NCI-H1694 (cell line): ENCODE measurements around the gene GNG14.
A peak's percentile ranks its signal among the peaks of the same experiment; 100 is the strongest.
"Not testable (repeated sequence)": the region's sequence is repeated elsewhere in the genome, so short reads cannot be mapped to it uniquely, and the experiment has no call there.

Experiments
- DNase-seq: peaks from one replicate; lab custom pipeline; 2025; lab: John Stamatoyannopoulos, UW

Gene GNG14

DNA sequence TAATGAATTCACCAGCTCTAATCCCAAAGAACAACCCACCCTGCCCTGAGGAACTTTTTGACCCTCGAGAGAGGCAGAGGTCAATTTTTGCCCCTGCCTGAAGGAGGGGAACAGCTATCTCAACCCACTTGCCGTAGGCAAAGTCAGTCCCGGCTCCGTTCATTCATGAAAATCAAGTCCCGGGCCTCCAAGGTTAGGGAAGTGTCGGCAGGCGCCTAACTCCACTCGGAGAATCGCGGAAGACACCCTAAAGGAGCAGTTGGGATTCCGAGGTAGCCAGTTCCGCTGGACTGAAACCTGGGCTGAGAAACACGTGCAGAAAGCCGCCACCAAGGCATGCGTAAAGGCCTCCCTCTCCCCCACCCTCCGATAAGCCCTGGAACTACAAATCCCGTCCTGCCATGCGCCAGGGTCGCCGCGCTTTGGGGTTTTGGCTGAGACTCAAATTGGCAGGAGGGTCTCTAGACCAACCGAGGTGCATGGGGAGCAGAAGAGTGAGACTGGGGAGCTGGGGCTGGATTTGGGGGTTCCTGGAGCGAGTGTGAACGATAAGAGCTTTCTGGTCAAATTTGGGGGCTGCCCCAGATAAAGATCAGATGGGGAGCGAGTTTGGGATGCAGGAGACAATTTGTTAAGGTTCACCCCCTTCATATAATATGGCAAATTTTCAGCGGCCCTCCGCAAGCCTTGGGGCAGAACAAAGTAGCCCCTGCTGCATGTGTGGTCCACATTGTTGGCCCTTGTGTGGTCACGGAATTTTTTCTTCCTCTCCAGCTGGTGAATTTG, 36.0 kb downstream of the GNG14 start, which contains the start of gene TNPO2:
Gene TNPO2, minus strand, starts transcription at position 292 of the 786 bp plus-strand sequence. CDS start 2,955 bp downstream, outside the sequence.
- peak; percentile 53 for DNase-seq

DNA sequence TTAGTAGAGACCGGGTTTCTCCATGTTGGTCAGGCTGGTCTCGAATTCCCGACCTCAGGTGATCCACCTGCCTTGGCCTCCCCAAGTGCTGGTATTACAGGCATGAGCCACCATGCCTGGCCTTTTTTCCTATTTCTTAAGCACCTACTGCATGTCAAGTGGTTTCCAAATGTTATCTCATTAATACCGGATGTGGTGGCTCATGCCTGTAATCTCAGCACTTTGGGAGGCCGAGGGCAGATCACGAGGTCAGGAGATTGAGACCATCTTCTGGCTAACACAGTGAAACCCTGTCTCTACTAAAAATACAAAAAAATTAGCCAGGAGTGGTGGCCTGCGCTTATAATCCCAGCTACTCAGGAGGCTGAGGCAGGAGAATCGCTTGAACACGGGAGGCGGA, 37.8 kb downstream of the GNG14 start:
- DNase-seq: not testable (repeated sequence)

DNA sequence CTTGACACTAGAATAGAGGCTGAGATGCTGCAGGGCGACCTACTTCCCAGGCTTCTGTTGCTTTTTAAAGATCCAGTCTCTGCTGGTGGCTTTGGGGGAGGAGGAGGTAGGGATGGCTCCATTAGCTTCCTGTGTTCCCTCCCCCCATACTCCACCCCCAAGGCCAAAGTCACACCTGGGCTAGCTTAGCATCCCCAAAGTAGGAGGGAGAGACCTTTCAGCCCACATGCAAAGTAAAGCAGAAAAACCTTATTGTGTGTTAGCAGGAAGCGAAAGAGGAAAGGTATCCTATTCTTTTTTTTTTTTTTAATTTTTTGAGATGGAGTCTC, 39.2 kb downstream of the GNG14 start:
- no peak for DNase-seq

DNA sequence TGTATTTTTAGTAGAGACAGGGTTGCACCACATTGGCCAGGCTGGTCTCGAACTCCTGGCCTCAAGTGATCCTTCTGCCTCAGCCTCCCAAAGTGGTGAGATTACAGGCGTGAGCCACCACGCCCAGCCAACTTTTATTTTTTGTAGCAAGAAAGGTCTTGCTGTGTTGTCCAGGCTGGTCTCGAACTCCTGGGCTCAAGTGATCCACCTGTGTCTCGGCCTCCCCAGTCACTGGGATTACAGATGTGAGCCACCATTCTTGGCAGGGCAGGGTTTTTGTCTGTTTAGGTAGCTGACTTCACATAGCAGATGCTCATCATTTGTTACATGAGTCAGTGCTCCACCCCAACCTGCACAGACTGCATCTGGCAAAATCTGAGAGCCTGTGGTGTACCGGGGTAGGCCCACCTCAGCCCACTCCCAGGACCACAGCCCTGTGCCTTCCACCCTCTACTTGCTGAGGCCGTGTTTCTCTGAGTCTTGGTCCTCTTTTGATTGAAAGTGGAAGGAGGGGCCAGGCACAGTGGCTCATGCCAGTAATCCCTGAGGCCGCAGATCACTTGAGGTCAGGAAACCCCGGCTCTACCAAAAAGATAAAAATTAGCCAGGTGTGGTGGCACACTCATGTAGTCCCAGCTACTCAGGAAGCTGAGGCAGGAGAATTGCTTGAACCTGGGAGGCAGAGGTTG, 40.1 kb downstream of the GNG14 start:
- DNase-seq: no peak

DNA sequence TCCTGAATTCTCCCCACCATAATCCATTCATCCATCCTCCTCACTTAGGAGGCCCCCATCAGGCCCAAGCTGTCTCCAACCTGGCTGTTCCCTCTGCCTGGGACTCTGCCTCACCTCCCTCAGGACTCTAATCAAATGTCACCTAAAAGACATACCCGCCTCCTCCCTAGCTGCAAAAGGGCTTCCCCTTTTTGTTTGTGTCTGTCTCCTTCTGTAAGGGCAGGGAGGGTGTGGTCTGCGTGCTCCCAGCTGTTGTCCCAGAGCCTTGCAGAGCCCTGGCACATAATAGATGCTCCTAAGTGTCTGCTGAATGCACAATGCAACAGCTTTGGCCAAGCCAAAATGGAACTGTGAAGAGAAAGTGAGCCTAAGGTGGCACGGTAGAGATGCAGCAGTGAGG, 42.3 kb downstream of the GNG14 start:
- no peak for DNase-seq

DNA sequence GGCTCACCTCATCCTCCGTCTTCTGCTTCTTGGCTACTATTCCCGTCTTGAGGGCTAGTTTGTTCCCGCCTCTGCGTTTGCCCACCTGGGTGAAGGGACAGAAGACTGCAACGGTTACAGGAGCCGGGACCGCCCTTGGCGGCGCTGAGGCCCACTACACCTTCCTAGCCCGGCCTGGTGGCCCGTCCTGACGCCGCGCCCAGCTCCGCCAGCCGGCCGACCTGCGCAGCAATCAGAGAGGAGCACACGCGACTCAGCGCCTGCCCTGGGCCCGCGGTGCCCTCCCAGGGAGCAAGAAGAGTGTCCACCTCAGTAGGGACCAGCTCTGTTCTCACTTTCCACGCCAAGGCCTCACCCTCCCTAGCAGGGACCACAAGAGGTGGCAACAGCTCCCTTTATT, 43.5 kb downstream of the GNG14 start:
- no peak for DNase-seq

DNA sequence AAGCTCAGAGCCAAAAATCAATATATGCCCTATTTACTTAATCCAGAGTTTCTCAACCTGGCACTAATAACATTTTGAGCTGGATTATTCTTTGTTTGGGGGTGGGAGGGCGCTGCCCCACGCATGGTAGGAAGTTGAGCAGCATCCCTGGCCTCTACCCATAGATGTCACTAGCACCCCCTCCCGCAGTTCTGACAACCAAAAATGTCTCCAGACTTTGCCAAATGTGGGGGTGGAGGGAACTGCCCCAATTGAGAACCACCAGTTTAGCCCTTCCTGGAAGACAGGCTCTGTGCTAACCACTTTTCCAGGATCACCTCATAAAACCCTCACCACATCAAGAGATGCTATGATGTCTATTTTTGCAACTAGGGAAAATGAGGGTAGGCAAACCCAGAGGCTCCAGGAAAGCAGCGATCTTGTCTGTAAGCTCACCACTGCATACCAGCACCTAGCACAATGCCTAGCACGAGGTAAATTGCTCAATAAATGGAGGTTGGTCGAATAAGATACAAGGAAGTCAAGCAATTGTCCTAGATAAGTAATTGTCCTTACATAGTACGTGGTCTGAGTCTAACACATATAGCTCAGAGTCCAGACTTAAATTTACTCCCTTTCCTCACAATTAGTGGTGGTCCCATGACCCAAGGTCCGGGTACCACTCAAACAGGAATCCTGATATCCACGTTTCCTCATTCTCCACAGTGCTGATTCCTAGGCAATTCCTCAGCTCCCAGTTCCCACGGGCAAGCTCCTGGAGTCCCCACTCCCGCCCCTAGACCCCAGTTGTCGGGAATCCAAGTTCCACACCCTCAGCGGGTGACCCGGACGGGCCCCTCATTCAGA, 45.8 kb downstream of the GNG14 start:
- peak; percentile 10 for DNase-seq

DNA sequence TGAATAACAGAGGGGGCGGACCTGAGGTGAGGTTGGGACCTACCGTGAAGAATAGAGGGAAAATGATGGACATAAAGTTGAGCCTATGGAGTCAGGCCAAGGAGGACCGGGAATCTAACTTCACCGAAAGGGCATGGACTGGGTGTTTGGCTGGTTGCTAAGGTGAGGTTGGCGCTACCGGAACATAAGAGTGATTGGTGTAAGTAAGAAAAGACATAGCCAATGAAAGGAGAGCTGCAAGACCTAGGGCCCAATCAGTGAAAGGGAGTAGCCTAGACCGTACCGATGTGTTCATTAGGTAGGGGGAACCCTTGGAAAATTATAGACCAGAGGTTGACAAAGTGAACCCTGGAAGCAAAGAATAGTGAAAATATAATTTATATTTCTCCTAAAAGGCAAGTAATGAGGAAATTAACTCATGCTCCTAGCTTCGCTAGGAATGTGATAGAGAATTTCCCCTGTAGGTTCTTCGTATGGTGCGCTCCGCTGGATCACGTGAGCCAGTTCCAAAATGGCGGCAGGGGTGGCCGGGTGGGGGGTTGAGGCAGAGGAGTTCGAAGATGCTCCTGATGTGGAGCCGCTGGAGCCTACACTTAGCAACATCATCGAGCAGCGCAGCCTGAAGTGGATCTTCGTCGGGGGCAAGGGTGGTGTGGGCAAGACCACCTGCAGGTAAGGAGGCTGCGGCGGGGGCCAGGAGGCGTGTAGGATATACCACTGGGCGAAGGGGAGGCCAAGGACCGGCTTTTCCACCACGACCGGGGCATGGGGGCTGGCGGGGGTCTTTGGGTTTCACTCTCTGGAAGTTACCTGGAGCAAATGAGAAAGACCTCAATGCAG, 49.4 kb downstream of the GNG14 start, which contains the start of gene GET3:
Gene GET3, plus strand, starts transcription at position 503 of the 840 bp plus-strand sequence. Its CDS starts 9 bp downstream, at position 512.
- peak; percentile 98 for DNase-seq

DNA sequence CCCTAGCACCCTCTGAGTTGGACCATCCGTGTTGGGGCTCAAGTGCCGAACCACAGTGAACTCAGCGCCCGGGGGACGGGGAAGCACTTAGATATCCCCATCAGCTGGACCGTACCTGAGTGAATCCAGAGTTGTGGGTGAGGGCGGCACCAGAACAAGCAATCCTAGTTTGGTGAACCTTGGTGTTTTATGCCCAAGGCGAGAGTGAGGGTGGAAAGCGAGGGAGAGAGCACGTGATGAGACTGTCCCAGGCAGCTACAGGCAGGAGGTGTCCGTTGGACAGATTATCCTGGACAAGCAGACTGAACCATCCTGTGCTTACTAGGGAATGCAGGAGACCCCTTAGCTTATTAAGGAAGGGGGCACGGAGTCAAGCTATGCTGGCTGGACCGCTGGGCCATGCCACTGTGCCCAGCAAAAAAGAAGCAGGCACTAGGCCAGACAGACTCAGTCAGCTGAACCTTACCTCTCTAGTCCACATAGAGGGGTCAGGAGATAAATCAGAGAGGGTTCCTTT, 50.1 kb downstream of the GNG14 start:
- DNase-seq: no peak
